Endothelial cell of umbilical vein (primary cell): ENCODE results near the gene BAG1. TPM values are rescaled to one million over a fixed set of nuclear protein-coding genes. Genes with fewer than 3 reads are reported as not detected.

Experiments
- BruUV-seq: library from RNA; stranded (reverse); fragments of 400-500 nt; replicated peaks from 2 replicates; lab custom pipeline; 2021; lab: Mats Ljungman, UMichigan
- CTCF ChIA-PET: fragments of 300-600, 350-600 bp; sonication (Branson Sonifier 250); formaldehyde crosslinking; loops from one replicate; lab custom pipeline; 2021; ENCODE audit warnings: antibody characterized with exemption, inconsistent platforms; lab: Charles Lee
- POLR2A ChIA-PET: fragments of 300-600, 350-600 bp; sonication (Branson Sonifier 250); formaldehyde crosslinking; loops from one replicate; lab custom pipeline; 2021; ENCODE audit warnings: antibody characterized with exemption, inconsistent platforms; lab: Charles Lee
- DNase-seq: peaks from one replicate; pipeline ENCODE4 v3.0.0-alpha.2; 2011; ENCODE audit warnings: low read depth, low spot score
- FAIRE-seq: peaks from 2 replicates; lab custom pipeline; 2011; peaks lifted over from hg19 to GRCh38; lab: Jason Lieb, UNC
- H2AFZ ChIP-seq: 2 replicates; pipeline ENCODE4 v1.6.0; 2012; ENCODE audit warnings: low read depth, low read length, control low read depth, inconsistent platforms
- H3K27ac ChIP-seq: 2 replicates; pipeline ENCODE4 v1.5.1; 2011; ENCODE audit warnings: low read depth, mild to moderate bottlenecking, control low read depth, low read length, moderate library complexity; ENCODE audit not compliant: insufficient read depth
- H3K27me3 ChIP-seq, 2 experiments: 2 replicates each; pipeline versions ENCODE4 v1.6.0 to v1.6.1; 2011; ENCODE audit warnings: low read length in 2 of 2, mixed read lengths in 1 of 2; ENCODE audit not compliant: control insufficient read depth in 2 of 2, insufficient read depth in 2 of 2
- H3K36me3 ChIP-seq, 2 experiments: 2 replicates in 1 of 2; 3 replicates in 1 of 2; pipeline ENCODE4 v1.5.1; 2011; ENCODE audit warnings: low read length in 2 of 2, mild to moderate bottlenecking in 1 of 2, moderate library complexity in 1 of 2; ENCODE audit not compliant: control insufficient read depth in 2 of 2, insufficient read depth in 2 of 2; ENCODE audit errors: extremely low read depth in 1 of 2
- H3K4me1 ChIP-seq: 3 replicates; pipeline ENCODE4 v1.5.1; 2011; ENCODE audit warnings: mild to moderate bottlenecking, low read length; ENCODE audit not compliant: control insufficient read depth, insufficient read depth; ENCODE audit errors: extremely low read depth
- H3K4me2 ChIP-seq: 2 replicates; pipeline ENCODE4 v1.6.1; 2011; ENCODE audit warnings: low read length, control low read depth, mixed read lengths; ENCODE audit not compliant: insufficient read depth
- H3K4me3 ChIP-seq, 3 experiments: fragments of 200-600 bp in 1 of 3; sonication (generic), shearing (Covaris generic) in 1 of 3; replicated peaks in 1 of 3; 2 replicates each; pipeline ENCODE4 v1.5.1; 2011 to 2016; ENCODE audit warnings: control low read depth in 3 of 3, low read length in 3 of 3, mild to moderate bottlenecking in 2 of 3, inconsistent platforms in 1 of 3, low read depth in 1 of 3, moderate library complexity in 1 of 3; ENCODE audit not compliant: insufficient read depth in 1 of 3
- H3K79me2 ChIP-seq: 2 replicates; pipeline ENCODE4 v1.6.0; 2012; ENCODE audit warnings: low read length, inconsistent platforms; ENCODE audit not compliant: control insufficient read depth, insufficient read depth
- H3K9ac ChIP-seq: replicated peaks from 2 replicates; pipeline ENCODE3; 2011; ENCODE audit warnings: low read length, control low read depth; ENCODE audit not compliant: insufficient read depth; ENCODE audit errors: extremely low read depth
- H3K9me1 ChIP-seq: replicated peaks from 3 replicates; pipeline ENCODE4 v1.6.0; 2011; ENCODE audit warnings: mild to moderate bottlenecking, low read length; ENCODE audit not compliant: control insufficient read depth, insufficient read depth; ENCODE audit errors: extremely low read depth
- H3K9me3 ChIP-seq: replicated peaks from 2 replicates; pipeline ENCODE4 v1.5.1; 2012; ENCODE audit warnings: low read length, inconsistent platforms; ENCODE audit not compliant: control insufficient read depth, insufficient read depth
- H4K20me1 ChIP-seq: replicated peaks from 2 replicates; pipeline ENCODE3; 2011; ENCODE audit warnings: mild to moderate bottlenecking, low read length; ENCODE audit not compliant: control insufficient read depth, insufficient read depth; ENCODE audit errors: extremely low read depth
- CTCF ChIP-seq, 2 donors: IDR thresholded peaks; 1 replicate in 1 of 2; 2 replicates in 1 of 2; pipeline ENCODE4 v1.5.1; 2011; ENCODE audit warnings: low read length in 2 of 2, mild to moderate bottlenecking in 2 of 2, moderate library complexity in 2 of 2, control low read depth in 1 of 2, inconsistent platforms in 1 of 2, low read depth in 1 of 2; ENCODE audit not compliant: insufficient read depth in 1 of 2; ENCODE audit errors: extremely low read depth in 1 of 2
- EZH2 ChIP-seq: IDR thresholded peaks from 2 replicates; pipeline ENCODE4 v1.6.1; 2012; ENCODE audit warnings: borderline replicate concordance, low read depth, mild to moderate bottlenecking, moderate library complexity, low read length, inconsistent platforms; ENCODE audit not compliant: severe bottlenecking
- FOS ChIP-seq: IDR thresholded peaks from 2 replicates; pipeline ENCODE4 v1.6.1; 2011; ENCODE audit warnings: mild to moderate bottlenecking, low read length, moderate library complexity, borderline replicate concordance; ENCODE audit not compliant: insufficient read depth
- GATA2 ChIP-seq: IDR thresholded peaks from 2 replicates; pipeline ENCODE4 v1.7.0; 2011; ENCODE audit warnings: low read depth, mild to moderate bottlenecking, moderate library complexity, mixed read lengths, low read length; ENCODE audit not compliant: insufficient read length, insufficient read depth
- JUN ChIP-seq: IDR thresholded peaks from 2 replicates; pipeline ENCODE4 v1.6.1; 2011; ENCODE audit warnings: borderline replicate concordance, low read depth; ENCODE audit not compliant: insufficient read length, insufficient read depth
- MAX ChIP-seq: IDR thresholded peaks from 2 replicates; pipeline ENCODE4 v1.6.1; 2011; ENCODE audit not compliant: insufficient read depth, insufficient read length
- MYC ChIP-seq: IDR thresholded peaks from one replicate; pipeline ENCODE4 v1.6.1; 2011; ENCODE audit warnings: mild to moderate bottlenecking, low read depth, low read length
- POLR2A ChIP-seq: IDR thresholded peaks from 2 replicates; pipeline ENCODE4 v1.6.1; 2012; ENCODE audit warnings: low read depth, mild to moderate bottlenecking, control low read depth, low read length
- POLR2AphosphoS5 ChIP-seq: IDR thresholded peaks from 2 replicates; pipeline ENCODE4 v1.6.1; 2012; ENCODE audit warnings: low read depth, mild to moderate bottlenecking, control low read depth, low read length, moderate library complexity; ENCODE audit not compliant: insufficient read depth
- dilution Hi-C: fragments of 300-500 bp; cut with MboI; formaldehyde crosslinking; loops from one replicate; pipeline ENCODE4 v1.15.0; 2019; ENCODE audit warnings: low sequenced_read_pairs; ENCODE audit not compliant: extremely low pct_ligation_motif_present
- intact Hi-C: fragments of 100-400 bp; cut with micrococcal nuclease; formaldehyde crosslinking; loops from one replicate; pipeline ENCODE4 v1.10.0; 2022
- polyA plus RNA-seq, 4 experiments: library from polyadenylated mRNA; depleted of rRNA in 3 of 4; stranded (reverse) in 3 of 4; unstranded in 1 of 4; fragments of >200 nt; gene quantifications; 2 replicates each; pipeline versions ENCODE4 v1.2.1 to v1.2.3, GENCODE V29; 2011 to 2012; ENCODE audit warnings: missing spikeins in 1 of 4
- total RNA-seq: library from RNA; stranded (reverse); gene quantifications from 2 replicates; pipeline ENCODE4 v1.2.3, GENCODE V29; 2021

The BAG1 gene
- total and polyA plus RNA-seq, 2 donors (not counting 3 experiments of a cell fraction or from before 2014, with no cell fraction given): 44.6 to 87.4 TPM

GRCh38 chr9:33256236-33256635 lies 8.3 kb downstream of the BAG1 start:
- peaks cover 2% of the 10 kb centered on the region for H3K79me2 ChIP-seq
- H3K36me3 ChIP-seq: peaks cover 45 to 55% of the 10 kb centered on the region in 2 experiments
- no peaks in the 10 kb centered on the region for H3K9me3 ChIP-seq
- H3K9ac ChIP-seq: no peak overlapping the region
- ChIA-PET POLR2A (no interaction called here), CTCF (no interaction called here)
- no peak overlapping the region for H2AFZ ChIP-seq
- BruUV-seq: no TSS peak
- dilution Hi-C loops: no loop called here
- TF ChIP-seq MAX (no peak), GATA2 (no peak), MYC (no peak), CTCF (IDR thresholded peaks at IDR 0.05; ENCODE audit: extremely low read depth in 1 of 2, insufficient read depth in 1 of 2, low read depth in 1 of 2, low read length in 2 of 2) (no peak), FOS (no peak), POLR2A (no peak), JUN (no peak), POLR2AphosphoS5 (no peak), EZH2 (no peak)
- DNase-seq: no peak
- H3K4me1 ChIP-seq: no peaks in the 10 kb centered on the region
- intact Hi-C loops: no loop called here
- H3K4me2 ChIP-seq: no peak overlapping the region
- no peak overlapping the region for H3K4me3 ChIP-seq
- no peaks in the 10 kb centered on the region for H4K20me1 ChIP-seq
- no peaks in the 10 kb centered on the region for H3K9me1 ChIP-seq
- no peaks in the 10 kb centered on the region for H3K27me3 ChIP-seq
- no peak for FAIRE-seq
- H3K27ac ChIP-seq: no peak overlapping the region
